HG03469 (cell line): ENCODE results near the gene NOC4L.

Source experiments
- ATAC-seq: cut with Tn5 transposase; IDR thresholded peaks from one replicate; pipeline ENCODE4 v1.9.1; 2021; ENCODE audit warnings: mild to moderate bottlenecking, moderate library complexity, moderate number of reproducible peaks; ENCODE audit not compliant: unreplicated experiment

The NOC4L gene

GRCh38 chr12:132196038-132196872, 52.0 kb downstream of the NOC4L start:
- ATAC-seq, result no peak

- no peak for ATAC-seq
Measured at GRCh38 chr12:132196873-132197390, 52.7 kb downstream of the NOC4L start.

- ATAC-seq, result no peak
Measured at GRCh38 chr12:132197581-132198354, 53.5 kb downstream of the NOC4L start.

GRCh38 chr12:132199101-132199500, 54.8 kb downstream of the NOC4L start:
- no peak for ATAC-seq

- no peak for ATAC-seq
Measured at GRCh38 chr12:132199526-132200319, 55.5 kb downstream of the NOC4L start.

- no peak for ATAC-seq
Measured at GRCh38 chr12:132200800-132201199, 56.5 kb downstream of the NOC4L start.

- ATAC-seq, result no peak
Measured at GRCh38 chr12:132201391-132202120, 57.3 kb downstream of the NOC4L start.
